K562 (cell line): ENCODE results near the gene KCNJ9. TPM values are rescaled to one million over a fixed set of nuclear protein-coding genes. Genes with fewer than 3 reads are reported as not detected.

Source experiments
- ATAC-seq: fragments of 200-7000 bp; cut with Tn5 transposase; 3 replicates; pipeline ENCODE4 v1.9.1; 2020; ENCODE audit warnings: moderate library complexity
- BruUV-seq: library from RNA; stranded (reverse); fragments of 400-500 nt; replicated peaks from 2 replicates; lab custom pipeline; 2021; lab: Mats Ljungman, UMichigan
- CTCF ChIA-PET: fragments of 300-600 bp; formaldehyde crosslinking; extraction: SDS; loops from one replicate; lab custom pipeline; 2021; ENCODE audit warnings: low intra/inter-chr PET ratio; lab: Yijun Ruan, JAX
- POLR2A ChIA-PET: fragments of 300-600, 350-650 bp; sonication (Branson Sonifier 250); formaldehyde crosslinking; extraction: SDS; loops from one replicate; lab custom pipeline; 2021; ENCODE audit warnings: antibody characterized with exemption, inconsistent platforms; lab: Yijun Ruan, JAX
- DNase-seq, 4 experiments: peaks; one replicate each; pipeline versions ENCODE4 v3.0.0 to v3.0.0-alpha.2; 2011 to 2018; ENCODE audit warnings: low spot score in 3 of 4, mixed read lengths in 3 of 4; ENCODE audit errors: extremely low read depth in 1 of 4
- FAIRE-seq: peaks from 2 replicates; lab custom pipeline; 2011; peaks lifted over from hg19 to GRCh38; lab: Jason Lieb, UNC
- H2AFZ ChIP-seq: 2 replicates; pipeline ENCODE4 v1.6.0; 2011; ENCODE audit warnings: low read depth, low read length, control low read depth, inconsistent platforms
- H3K27ac ChIP-seq: fragments of 200-600 bp; 3 replicates; pipeline ENCODE4 v1.8.0; 2011; ENCODE audit warnings: low read depth, mild to moderate bottlenecking, control low read depth, inconsistent platforms, low read length, moderate library complexity, mixed read lengths; ENCODE audit errors: extremely low read depth
- H3K27me3 ChIP-seq, 2 experiments: fragments of 300-600 bp in 1 of 2; 2 replicates in 1 of 2; 3 replicates in 1 of 2; pipeline versions ENCODE4 v1.6.0 to v1.8.0; 2011; ENCODE audit warnings: inconsistent platforms in 2 of 2, low read length in 2 of 2, mild to moderate bottlenecking in 1 of 2, mixed read lengths in 1 of 2, moderate library complexity in 1 of 2; ENCODE audit not compliant: control insufficient read depth in 2 of 2, insufficient read depth in 2 of 2
- H3K36me3 ChIP-seq: fragments of 300-600 bp; 3 replicates; pipeline ENCODE4 v1.8.0; 2011; ENCODE audit warnings: mild to moderate bottlenecking, low read length, inconsistent platforms; ENCODE audit not compliant: control insufficient read depth, insufficient read depth
- H3K4me1 ChIP-seq, 2 experiments: fragments of 200-600 bp in 1 of 2; replicated peaks in 1 of 2; 2 replicates in 1 of 2; 3 replicates in 1 of 2; pipeline versions ENCODE4 v1.5.1 to v1.8.0; 2011; ENCODE audit warnings: inconsistent platforms in 2 of 2, low read length in 2 of 2, mild to moderate bottlenecking in 1 of 2, mixed read lengths in 1 of 2, moderate library complexity in 1 of 2; ENCODE audit not compliant: control insufficient read depth in 2 of 2, insufficient read depth in 2 of 2
- H3K4me2 ChIP-seq: 2 replicates; pipeline ENCODE4 v1.6.1; 2011; ENCODE audit warnings: low read length, control low read depth, inconsistent platforms, mixed read lengths; ENCODE audit not compliant: insufficient read depth
- H3K4me3 ChIP-seq: fragments of 200-600 bp; sonication (generic), shearing (Covaris generic); 2 replicates; pipeline ENCODE4 v1.5.1; 2016; ENCODE audit warnings: control low read depth, inconsistent platforms
- H3K79me2 ChIP-seq: fragments of 200-600 bp; 3 replicates; pipeline ENCODE4 v1.8.0; 2011; ENCODE audit warnings: low read length, inconsistent platforms; ENCODE audit not compliant: control insufficient read depth, insufficient read depth
- H3K9ac ChIP-seq, 2 experiments: 2 replicates each; pipeline versions ENCODE4 v1.6.0 to v1.6.1; 2011; ENCODE audit warnings: low read depth in 2 of 2, low read length in 2 of 2, control low read depth in 1 of 2, inconsistent platforms in 1 of 2, mild to moderate bottlenecking in 1 of 2, mixed read lengths in 1 of 2; ENCODE audit not compliant: insufficient read depth in 1 of 2
- H3K9me1 ChIP-seq: one replicate; pipeline ENCODE4 v1.6.0; 2011; ENCODE audit warnings: inconsistent platforms, mild to moderate bottlenecking, low read length, moderate library complexity; ENCODE audit not compliant: control insufficient read depth, insufficient read depth
- H3K9me3 ChIP-seq: replicated peaks from 2 replicates; pipeline ENCODE4 v1.5.1; 2011; ENCODE audit warnings: low read depth, low read length, inconsistent platforms; ENCODE audit not compliant: control insufficient read depth, insufficient read depth
- H4K20me1 ChIP-seq: replicated peaks from 2 replicates; pipeline ENCODE4 v1.6.1; 2011; ENCODE audit warnings: low read length, inconsistent platforms, mixed read lengths; ENCODE audit not compliant: control insufficient read depth, insufficient read depth
- CCAR2 ChIP-seq: fragments of 200-400 bp; formaldehyde crosslinking; IDR thresholded peaks from 2 replicates; pipeline ENCODE4 v1.6.1; 2017; ENCODE audit warnings: mild to moderate bottlenecking, low read depth, low read length
- MEIS2 ChIP-seq: fragments of 450-650 bp; IDR thresholded peaks from 2 replicates; pipeline ENCODE4 v1.6.1; 2014; ENCODE audit warnings: mild to moderate bottlenecking; ENCODE audit not compliant: partially characterized antibody
- PHF21A ChIP-seq: fragments of 450-650 bp; IDR thresholded peaks from 2 replicates; pipeline ENCODE4 v1.6.1; 2017; ENCODE audit warnings: low read depth, borderline replicate concordance
- REST ChIP-seq, 2 experiments: fragments of 450-650 bp; formaldehyde crosslinking in 1 of 2; IDR thresholded peaks; 2 replicates each; pipeline versions ENCODE4 v1.4.0 to v1.6.1; 2014 to 2020; ENCODE audit warnings: mild to moderate bottlenecking in 2 of 2, borderline replicate concordance in 1 of 2, low read depth in 1 of 2
- ZBTB26 ChIP-seq: fragments of 450-650 bp; formaldehyde crosslinking; IDR thresholded peaks from 2 replicates; pipeline ENCODE4 v1.4.0; 2022; ENCODE audit warnings: missing genetic modification characterization
- ZMIZ1 ChIP-seq, 2 experiments: fragments of 150-350 bp in 1 of 2; IDR thresholded peaks; 2 replicates each; pipeline ENCODE4 v1.6.1; 2012 to 2016; ENCODE audit warnings: low read depth in 2 of 2, low read length in 2 of 2, mild to moderate bottlenecking in 1 of 2, moderate library complexity in 1 of 2
- ZNF408 ChIP-seq: fragments of 250-450 bp; sonication (Bioruptor Pico); IDR thresholded peaks from 2 replicates; pipeline ENCODE4 v1.4.0; 2020; ENCODE audit warnings: low read depth, mild to moderate bottlenecking, moderate library complexity
- WGBS: fragments of 100-300 bp; shearing (Covaris generic); methylation state at CpG from one replicate; pipeline ENCODE4 v1.1.6; 2016; ENCODE audit warnings: low coverage, mixed read lengths; ENCODE audit not compliant: insufficient coverage; ENCODE audit errors: missing lambda C conversion rate; 5-methylcytosine and 5-hydroxymethylcytosine counted together
- in situ Hi-C: fragments of 300-500 bp; cut with MboI; formaldehyde crosslinking; loops from 4 replicates; pipeline ENCODE4 v1.15.0; 2018; ENCODE audit warnings: inconsistent platforms, mixed read lengths
- intact Hi-C: fragments of 100-400 bp; cut with micrococcal nuclease; formaldehyde crosslinking; loops from 2 replicates; pipeline ENCODE4 v1.14.2; 2022
- polyA plus RNA-seq, 8 experiments: library from polyadenylated mRNA; depleted of rRNA in 4 of 8; stranded (reverse) in 5 of 8; unstranded in 3 of 8; fragments of >200 nt; fragmentation: Nextera tagmentation in 2 of 8; fragmentation: Illumina TruSeq in 1 of 8; extraction: Ambion mirVana in 2 of 8; extraction: Trizol in 1 of 8; gene quantifications; 2 replicates each; pipeline versions ENCODE4 v1.2.1 to v1.2.3, GENCODE V29; 2011 to 2014; ENCODE audit warnings: inconsistent platforms in 1 of 8, missing spikeins in 1 of 8
- total RNA-seq, 7 experiments: library from RNA; depleted of rRNA in 6 of 7; stranded (reverse); fragments of >200 nt in 6 of 7; fragmentation: Illumina TruSeq in 2 of 7; extraction: Trizol in 2 of 7; gene quantifications; 2 replicates each; pipeline versions ENCODE4 v1.2.1 to v1.2.3, GENCODE V29; 2011 to 2021; ENCODE audit warnings: low replicate concordance in 1 of 7

Gene KCNJ9
- total and polyA plus RNA-seq, 9 of the 15 experiments (the other 6 are each of a cell fraction or from before 2014, with no cell fraction given), result not detected

- intact Hi-C loops (no loop called here), in situ Hi-C loops (no loop called here)
- H3K9me3 ChIP-seq, result no peaks in the 10 kb centered on the region
- DNase-seq (no peak), ATAC-seq (no peak), FAIRE-seq (no peak)
- H3K4me1 ChIP-seq, result no peaks in the 10 kb centered on the region; a peak in 1 of 5 replicates
- H3K4me3 ChIP-seq, result no peak overlapping the region
- no peak overlapping the region for H3K9ac ChIP-seq
- WGBS, result 2% methylated on average over 7 of the region's 8 CpGs
- H3K79me2 ChIP-seq, result no peaks in the 10 kb centered on the region
- POLR2A ChIA-PET, result interaction anchor here (1.0 kb wide), 1 partner anchor 21 kb away, joined by 3 read pairs; no protein-coding TSS in a partner anchor
- no peaks in the 10 kb centered on the region for H3K9me1 ChIP-seq
- no peak overlapping the region for H2AFZ ChIP-seq
- H3K27me3 ChIP-seq, result peaks cover 37 to 82% of the 10 kb centered on the region in 2 experiments; a peak in 4 of 5 replicates
- no peaks in the 10 kb centered on the region; the same call in 1 of the 2 replicates for H4K20me1 ChIP-seq
- CTCF ChIA-PET, result no interaction called here
- H3K27ac ChIP-seq, result no peak overlapping the region
- no TSS peak for BruUV-seq
- no peak overlapping the region for H3K4me2 ChIP-seq
- H3K36me3 ChIP-seq, result no peaks in the 10 kb centered on the region
- no peak for TF ChIP-seq REST (IDR thresholded peaks at IDR 0.05; ENCODE audit: borderline replicate concordance)
- TF ChIP-seq REST (CRISPR knock-in tag; IDR thresholded peaks at IDR 0.05; ENCODE audit: low read depth), result no peak
- no peak for TF ChIP-seq ZNF408 (CRISPR knock-in tag)
- no peak for TF ChIP-seq MEIS2
- no peak for TF ChIP-seq ZBTB26 (CRISPR knock-in tag)
- TF ChIP-seq PHF21A, result no peak
- no peak for TF ChIP-seq ZMIZ1 (IDR thresholded peaks at IDR 0.05; ENCODE audit: low read depth in 2 of 2, low read length in 2 of 2)
- TF ChIP-seq CCAR2, result no peak
These were observed 50.6 kb downstream of the KCNJ9 start for GRCh38 chr1:160131803-160132565.
